NB4 (cell line): ENCODE results near the gene KIF9.

Experiments
- CTCF ChIP-seq: IDR thresholded peaks from one replicate; pipeline ENCODE4 v1.5.1; 2012; ENCODE audit warnings: low read depth, low read length
- MYC ChIP-seq: IDR thresholded peaks from 2 replicates; pipeline ENCODE4 v1.6.1; 2011; ENCODE audit warnings: low read depth, low read length
- POLR2A ChIP-seq: IDR thresholded peaks from 2 replicates; pipeline ENCODE4 v1.6.1; 2011; ENCODE audit warnings: mild to moderate bottlenecking; ENCODE audit not compliant: insufficient read length; ENCODE audit errors: extremely low read depth

GRCh38 chr3:47314056-47314764 lies 31.6 kb upstream of the KIF9 start:
- TF ChIP-seq CTCF (no peak), MYC (no peak), POLR2A (no peak)
